Measurements from ENCODE around the gene MCM3AP.

The MCM3AP gene

GRCh38 chr21:46274797-46275390, 10.5 kb downstream of the MCM3AP start:
- Mint-ChIP-seq H3K27me3 (ENCODE audit: low read depth) (no peaks in the 10 kb centered on the region), H3K4me1 (no peaks in the 10 kb centered on the region), H3K9me3 (no peaks in the 10 kb centered on the region), H3K4me3 (no peak overlapping the region), H3K27ac (no peak overlapping the region), H3K36me3 (ENCODE audit: low read depth) (peaks cover 61% of the 10 kb centered on the region)
- no peak for TF ChIP-seq CTCF (IDR thresholded peaks at IDR 0.05; ENCODE audit: unreplicated experiment in 3 of 3)

DNA sequence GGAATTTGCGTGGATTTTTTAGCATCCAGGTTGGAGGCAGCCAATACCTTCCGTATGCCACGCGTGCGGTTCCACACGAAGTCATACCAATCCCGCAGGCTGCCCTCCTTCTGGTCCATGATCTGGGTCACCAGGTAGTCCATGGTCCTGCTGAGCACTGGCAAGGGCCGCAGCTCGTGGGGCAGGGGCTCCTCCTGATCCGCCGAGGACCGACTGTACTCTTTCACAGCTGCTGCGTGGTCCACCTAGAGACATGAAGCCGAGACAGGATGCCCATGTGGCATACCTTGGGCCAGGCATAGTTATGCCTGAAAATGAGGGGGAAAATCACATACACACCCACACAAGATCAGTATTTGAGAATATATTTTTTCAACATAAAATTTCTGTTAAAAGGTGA, 12.1 kb downstream of the MCM3AP start:
- peaks cover 59% of the 10 kb centered on the region for H3K36me3 Mint-ChIP-seq (ENCODE audit: low read depth)
- H3K9me3 Mint-ChIP-seq, result no peaks in the 10 kb centered on the region
- no peak overlapping the region for H3K27ac Mint-ChIP-seq
- H3K4me3 Mint-ChIP-seq, result no peak overlapping the region
- H3K27me3 Mint-ChIP-seq (ENCODE audit: low read depth), result no peaks in the 10 kb centered on the region
- no peaks in the 10 kb centered on the region for H3K4me1 Mint-ChIP-seq
- no peak for TF ChIP-seq CTCF (IDR thresholded peaks at IDR 0.05; ENCODE audit: unreplicated experiment in 3 of 3)

GRCh38 chr21:46269466-46269865, 15.9 kb downstream of the MCM3AP start:
- Mint-ChIP-seq H3K4me1 (no peaks in the 10 kb centered on the region), H3K27me3 (ENCODE audit: low read depth) (no peaks in the 10 kb centered on the region), H3K9me3 (no peaks in the 10 kb centered on the region), H3K4me3 (no peak overlapping the region), H3K27ac (no peak overlapping the region), H3K36me3 (ENCODE audit: low read depth) (peaks cover 62% of the 10 kb centered on the region)
- no peak for TF ChIP-seq CTCF (IDR thresholded peaks at IDR 0.05; ENCODE audit: unreplicated experiment in 3 of 3)

DNA sequence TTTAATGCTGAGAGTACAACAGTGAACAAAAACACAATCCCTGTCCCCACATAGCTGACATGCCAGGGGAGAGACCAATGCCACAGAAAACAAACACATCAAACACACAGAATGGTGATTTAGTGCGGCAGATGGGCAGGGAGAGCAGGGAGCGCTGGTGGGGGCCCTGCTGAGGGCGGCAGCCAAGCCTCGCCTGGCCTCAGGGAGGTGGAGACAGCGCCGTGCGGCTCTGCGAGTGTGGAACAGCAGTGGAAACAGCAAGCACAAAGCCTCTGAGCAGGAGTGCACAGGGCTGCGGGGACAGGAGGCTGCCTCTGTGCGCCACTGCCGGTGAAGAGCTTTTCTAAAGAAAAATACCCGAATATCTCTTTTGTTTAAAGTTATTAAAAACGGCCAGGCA, 17.0 kb downstream of the MCM3AP start:
- Mint-ChIP-seq H3K4me1 (no peaks in the 10 kb centered on the region), H3K27me3 (ENCODE audit: low read depth) (no peaks in the 10 kb centered on the region), H3K36me3 (ENCODE audit: low read depth) (peaks cover 59% of the 10 kb centered on the region), H3K27ac (no peak overlapping the region), H3K9me3 (no peaks in the 10 kb centered on the region), H3K4me3 (no peak overlapping the region)
- TF ChIP-seq CTCF (IDR thresholded peaks at IDR 0.05; ENCODE audit: unreplicated experiment in 3 of 3), result no peak

GRCh38 chr21:46266946-46267345, 18.5 kb downstream of the MCM3AP start:
- H3K4me1 Mint-ChIP-seq, result no peaks in the 10 kb centered on the region
- TF ChIP-seq CTCF (IDR thresholded peaks at IDR 0.05; ENCODE audit: unreplicated experiment in 3 of 3), result no peak
- peaks cover 55% of the 10 kb centered on the region for H3K36me3 Mint-ChIP-seq (ENCODE audit: low read depth)
- H3K27ac Mint-ChIP-seq, result no peak overlapping the region
- no peak overlapping the region for H3K4me3 Mint-ChIP-seq
- H3K27me3 Mint-ChIP-seq (ENCODE audit: low read depth), result no peaks in the 10 kb centered on the region
- H3K9me3 Mint-ChIP-seq, result no peaks in the 10 kb centered on the region

- Mint-ChIP-seq H3K4me3 (no peak overlapping the region), H3K36me3 (ENCODE audit: low read depth) (peaks cover 58% of the 10 kb centered on the region), H3K27ac (no peak overlapping the region), H3K27me3 (ENCODE audit: low read depth) (no peaks in the 10 kb centered on the region), H3K4me1 (no peaks in the 10 kb centered on the region), H3K9me3 (no peaks in the 10 kb centered on the region)
- no peak for TF ChIP-seq CTCF (IDR thresholded peaks at IDR 0.05; ENCODE audit: unreplicated experiment in 3 of 3)
Measured at GRCh38 chr21:46265736-46266525, 19.5 kb downstream of the MCM3AP start.
